GM13977 (cell line): ENCODE results near the gene CMTM1.

Experiments used
- DNase-seq: peaks from one replicate; pipeline ENCODE4 v3.0.0; 2012; ENCODE audit warnings: low spot score
- CTCF ChIP-seq: IDR thresholded peaks from 2 replicates; pipeline ENCODE4 v1.5.1; 2012; ENCODE audit warnings: mild to moderate bottlenecking, control low read depth; ENCODE audit not compliant: insufficient read depth; ENCODE audit errors: extremely low read depth, missing control alignments
- in situ Hi-C: fragments of 300-500 bp; cut with MboI; formaldehyde crosslinking; loops from one replicate; pipeline ENCODE4 v1.12.0; 2022; ENCODE audit warnings: low sequenced_read_pairs, low pct_unique_long_range_greater_than_20kb, mixed read lengths, inconsistent platforms; ENCODE audit not compliant: unreplicated experiment

Gene CMTM1

GRCh38 chr16:66569131-66569530 lies 2.9 kb downstream of the CMTM1 start:
- TF ChIP-seq CTCF: no peak
- in situ Hi-C loops: no loop called here
- no peak for DNase-seq

- no peak for DNase-seq
- in situ Hi-C loops: no loop called here
- no peak for TF ChIP-seq CTCF
Measured at GRCh38 chr16:66569827-66570405, 3.7 kb downstream of the CMTM1 start.

GRCh38 chr16:66572356-66572755 lies 6.1 kb downstream of the CMTM1 start:
- in situ Hi-C loops: no loop called here
- TF ChIP-seq CTCF: no peak
- DNase-seq: no peak

- DNase-seq: no peak
- in situ Hi-C loops: no loop called here
- no peak for TF ChIP-seq CTCF
Measured at GRCh38 chr16:66574081-66574480, 7.8 kb downstream of the CMTM1 start.

- TF ChIP-seq CTCF: no peak
- no peak for DNase-seq
- in situ Hi-C loops: no loop called here
Measured at GRCh38 chr16:66574531-66574930, 8.3 kb downstream of the CMTM1 start.

GRCh38 chr16:66575060-66575459 lies 8.8 kb downstream of the CMTM1 start:
- in situ Hi-C loops: loop anchor here (25.0 kb wide), 1 partner anchor 163 kb away; no protein-coding TSS in a partner anchor
- TF ChIP-seq CTCF: no peak

More at GRCh38 chr16:66575060-66575459, 8.8 kb downstream of the CMTM1 start:
- no peak for DNase-seq
